Measurements from ENCODE around the gene CNGA1.
"Not testable (repeated sequence)": the region's sequence is repeated elsewhere in the genome, so short reads cannot be mapped to it uniquely, and the experiment has no call there.

The CNGA1 gene

GRCh38 chr4:47917163-47917562 lies 99.3 kb downstream of the CNGA1 start:
- not testable (repeated sequence) for H3F3A ChIP-seq (ENCODE audit: insufficient read depth); H3K9me3 ChIP-seq (ENCODE audit: insufficient read depth, low read length); H3K27ac ChIP-seq (ENCODE audit: low read depth, low read length)

GRCh38 chr4:47915378-47915777 lies 101.1 kb downstream of the CNGA1 start:
- H3K9me2 ChIP-seq (replicated peaks; ENCODE audit: insufficient read depth, low read length), result no peaks in the 10 kb centered on the region
- H3K9me3 ChIP-seq (ENCODE audit: insufficient read depth, low read length), result no peaks in the 10 kb centered on the region
- H3K4me3 ChIP-seq (ENCODE audit: insufficient read depth, low read length, poor library complexity, severe bottlenecking), result peak overlapping the region; percentile 70
- H2AFZ ChIP-seq (ENCODE audit: low read depth, low read length, severe bottlenecking), result peak overlapping the region; percentile 91
- H3K27me3 ChIP-seq (ENCODE audit: low read length), result no peaks in the 10 kb centered on the region
- H4K20me1 ChIP-seq (ENCODE audit: low read depth, low read length), result no peaks in the 10 kb centered on the region
- peak overlapping the region; percentile 80 for H3K4me2 ChIP-seq (ENCODE audit: low read depth, low read length, poor library complexity, severe bottlenecking)
- 0 out of 2 replicates have a peak, but pooled peaks cover 3% of the 10 kb centered on the region for H3F3A ChIP-seq (ENCODE audit: insufficient read depth)
- peak overlapping the region; percentile 56 for H3K9ac ChIP-seq (ENCODE audit: low read length)
- no peak overlapping the region for H3K27ac ChIP-seq (ENCODE audit: low read depth, low read length)
- peaks cover 3% of the 10 kb centered on the region; the same call in 1 of the 2 replicates for H3K36me3 ChIP-seq (ENCODE audit: low read length)
- peaks cover 37% of the 10 kb centered on the region for H3K79me2 ChIP-seq (ENCODE audit: insufficient read depth, low read length)
- TF ChIP-seq CTCF (IDR thresholded peaks at IDR 0.05; ENCODE audit: insufficient read depth, low read length, poor library complexity, severe bottlenecking) (no peak), EZH2phosphoT487 (conservative IDR thresholded peaks at IDR 0.05; ENCODE audit: low read length) (no peak)

More at GRCh38 chr4:47917163-47917562, 99.3 kb downstream of the CNGA1 start:
- H2AFZ ChIP-seq (ENCODE audit: low read depth, low read length, severe bottlenecking); H3K27me3 ChIP-seq (ENCODE audit: low read length); H3K9me2 ChIP-seq (replicated peaks; ENCODE audit: insufficient read depth, low read length); H3K36me3 ChIP-seq (ENCODE audit: low read length); H3K4me2 ChIP-seq (ENCODE audit: low read depth, low read length, poor library complexity, severe bottlenecking); H4K20me1 ChIP-seq (ENCODE audit: low read depth, low read length); H3K9ac ChIP-seq (ENCODE audit: low read length); H3K4me3 ChIP-seq (ENCODE audit: insufficient read depth, low read length, poor library complexity, severe bottlenecking): not testable (repeated sequence)
- peaks cover 19% of the 10 kb centered on the region for H3K79me2 ChIP-seq (ENCODE audit: insufficient read depth, low read length)

GRCh38 chr4:47914926-47915237 lies 101.6 kb downstream of the CNGA1 start:
- H3K4me2 ChIP-seq (ENCODE audit: low read depth, low read length, poor library complexity, severe bottlenecking), result peak overlapping the region; percentile 80
- H3K4me3 ChIP-seq (ENCODE audit: insufficient read depth, low read length, poor library complexity, severe bottlenecking), result peak overlapping the region; percentile 70
- H2AFZ ChIP-seq (ENCODE audit: low read depth, low read length, severe bottlenecking), result peak overlapping the region; percentile 91
- peaks cover 41% of the 10 kb centered on the region for H3K79me2 ChIP-seq (ENCODE audit: insufficient read depth, low read length)
- peaks cover 4% of the 10 kb centered on the region; the same call in 1 of the 2 replicates for H3K36me3 ChIP-seq (ENCODE audit: low read length)
- no peaks in the 10 kb centered on the region for H3K9me2 ChIP-seq (replicated peaks; ENCODE audit: insufficient read depth, low read length)
- no peaks in the 10 kb centered on the region for H3K27me3 ChIP-seq (ENCODE audit: low read length)
- H3F3A ChIP-seq (ENCODE audit: insufficient read depth), result 0 out of 2 replicates have a peak, but pooled peaks cover 3% of the 10 kb centered on the region
- no peak for TF ChIP-seq EZH2phosphoT487 (conservative IDR thresholded peaks at IDR 0.05; ENCODE audit: low read length)
- TF ChIP-seq CTCF (IDR thresholded peaks at IDR 0.05; ENCODE audit: insufficient read depth, low read length, poor library complexity, severe bottlenecking), result no peak
- H4K20me1 ChIP-seq (ENCODE audit: low read depth, low read length), result no peaks in the 10 kb centered on the region
- H3K9ac ChIP-seq (ENCODE audit: low read length), result peak overlapping the region; percentile 56
- H3K9me3 ChIP-seq (ENCODE audit: insufficient read depth, low read length), result no peaks in the 10 kb centered on the region
- H3K27ac ChIP-seq (ENCODE audit: low read depth, low read length), result no peak overlapping the region

GRCh38 chr4:47914220-47914925 lies 102.1 kb downstream of the CNGA1 start, which contains the start of gene NFXL1:
NFXL1 (minus strand) TSS chr4:47914583; CDS start chr4:47914203, 380 bp downstream.
- H3K9me2 ChIP-seq (replicated peaks; ENCODE audit: insufficient read depth, low read length), result no peaks in the 10 kb centered on the region
- peak within 1 kb of the TSS; percentile 80 for H3K4me2 ChIP-seq (ENCODE audit: low read depth, low read length, poor library complexity, severe bottlenecking)
- peak within 1 kb of the TSS; percentile 91 for H2AFZ ChIP-seq (ENCODE audit: low read depth, low read length, severe bottlenecking)
- no peaks in the 10 kb centered on the region for H3K9me3 ChIP-seq (ENCODE audit: insufficient read depth, low read length)
- H3F3A ChIP-seq (ENCODE audit: insufficient read depth), result 0 out of 2 replicates have a peak, but pooled peaks cover 3% of the 10 kb centered on the region
- H3K9ac ChIP-seq (ENCODE audit: low read length), result peak within 1 kb of the TSS; percentile 93
- peak within 1 kb of the TSS; percentile 45 for H3K27ac ChIP-seq (ENCODE audit: low read depth, low read length)
- peaks cover 41% of the 10 kb centered on the region for H3K79me2 ChIP-seq (ENCODE audit: insufficient read depth, low read length)
- peak within 1 kb of the TSS; percentile 93 for H3K4me3 ChIP-seq (ENCODE audit: insufficient read depth, low read length, poor library complexity, severe bottlenecking)
- peaks cover 4% of the 10 kb centered on the region; the same call in 1 of the 2 replicates for H3K36me3 ChIP-seq (ENCODE audit: low read length)
- no peaks in the 10 kb centered on the region for H3K27me3 ChIP-seq (ENCODE audit: low read length)
- H4K20me1 ChIP-seq (ENCODE audit: low read depth, low read length), result no peaks in the 10 kb centered on the region
- TF ChIP-seq EZH2phosphoT487 (conservative IDR thresholded peaks at IDR 0.05; ENCODE audit: low read length) (no peak), CTCF (IDR thresholded peaks at IDR 0.05; ENCODE audit: insufficient read depth, low read length, poor library complexity, severe bottlenecking) (no peak)
